ENCODE data around the gene PRKN.

DNA sequence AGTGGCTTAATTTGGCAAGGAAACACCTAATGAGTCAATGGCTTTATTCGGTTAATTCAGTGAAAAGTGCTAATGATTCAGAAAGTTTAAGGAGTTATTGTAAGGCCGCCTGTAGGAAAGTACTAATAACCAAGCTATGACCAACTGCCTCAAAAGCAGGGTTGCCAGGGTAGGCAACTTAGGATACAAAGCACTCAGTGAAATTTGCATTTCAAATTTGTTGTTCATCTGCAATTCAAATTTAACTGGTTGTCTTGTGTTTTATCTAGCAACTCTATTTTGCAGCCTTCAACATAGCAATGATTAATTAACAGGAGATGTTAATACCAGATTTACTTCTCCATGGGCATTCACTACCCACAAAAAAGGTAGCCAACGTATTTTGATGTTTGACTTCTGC, 412.3 kb downstream of the PRKN start:
- TF ChIP-seq EZH2 (IDR thresholded peaks at IDR 0.05; ENCODE audit: low read depth, unreplicated experiment) (no peak), CREB1 (CRISPR knock-in tag; IDR thresholded peaks at IDR 0.05; ENCODE audit: low read depth) (no peak), REST (IDR thresholded peaks at IDR 0.05; ENCODE audit: unreplicated experiment) (no peak), CTCF (conservative IDR thresholded peaks at IDR 0.05; ENCODE audit: low read depth in 2 of 2) (no peak), POLR2AphosphoS5 (IDR thresholded peaks at IDR 0.05; ENCODE audit: low read depth) (no peak), EZH2phosphoT487 (IDR thresholded peaks at IDR 0.05; ENCODE audit: unreplicated experiment) (no peak), JUNB (IDR thresholded peaks at IDR 0.05; ENCODE audit: unreplicated experiment) (no peak), NANOG (IDR thresholded peaks at IDR 0.05; ENCODE audit: borderline replicate concordance) (no peak)
- TF ChIP-seq, protein P1, sequence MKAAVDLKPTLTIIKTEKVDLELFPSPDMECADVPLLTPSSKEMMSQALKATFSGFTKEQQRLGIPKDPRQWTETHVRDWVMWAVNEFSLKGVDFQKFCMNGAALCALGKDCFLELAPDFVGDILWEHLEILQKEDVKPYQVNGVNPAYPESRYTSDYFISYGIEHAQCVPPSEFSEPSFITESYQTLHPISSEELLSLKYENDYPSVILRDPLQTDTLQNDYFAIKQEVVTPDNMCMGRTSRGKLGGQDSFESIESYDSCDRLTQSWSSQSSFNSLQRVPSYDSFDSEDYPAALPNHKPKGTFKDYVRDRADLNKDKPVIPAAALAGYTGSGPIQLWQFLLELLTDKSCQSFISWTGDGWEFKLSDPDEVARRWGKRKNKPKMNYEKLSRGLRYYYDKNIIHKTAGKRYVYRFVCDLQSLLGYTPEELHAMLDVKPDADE (IDR thresholded peaks at IDR 0.05): no peak

Measured in GM23338 (cell line).